Astrocyte (in vitro differentiated cells and primary cell): ENCODE data around the gene ZNF556.

Experiments
- CTCF ChIP-seq: IDR thresholded peaks from 2 replicates; pipeline ENCODE4 v1.5.1; 2011; ENCODE audit warnings: low read depth, mild to moderate bottlenecking, inconsistent platforms, low read length, moderate library complexity; ENCODE audit not compliant: insufficient read depth
- EZH2 ChIP-seq: IDR thresholded peaks from 2 replicates; pipeline ENCODE4 v1.6.1; 2012; ENCODE audit warnings: mild to moderate bottlenecking, low read length, inconsistent platforms; ENCODE audit not compliant: insufficient read depth

DNA sequence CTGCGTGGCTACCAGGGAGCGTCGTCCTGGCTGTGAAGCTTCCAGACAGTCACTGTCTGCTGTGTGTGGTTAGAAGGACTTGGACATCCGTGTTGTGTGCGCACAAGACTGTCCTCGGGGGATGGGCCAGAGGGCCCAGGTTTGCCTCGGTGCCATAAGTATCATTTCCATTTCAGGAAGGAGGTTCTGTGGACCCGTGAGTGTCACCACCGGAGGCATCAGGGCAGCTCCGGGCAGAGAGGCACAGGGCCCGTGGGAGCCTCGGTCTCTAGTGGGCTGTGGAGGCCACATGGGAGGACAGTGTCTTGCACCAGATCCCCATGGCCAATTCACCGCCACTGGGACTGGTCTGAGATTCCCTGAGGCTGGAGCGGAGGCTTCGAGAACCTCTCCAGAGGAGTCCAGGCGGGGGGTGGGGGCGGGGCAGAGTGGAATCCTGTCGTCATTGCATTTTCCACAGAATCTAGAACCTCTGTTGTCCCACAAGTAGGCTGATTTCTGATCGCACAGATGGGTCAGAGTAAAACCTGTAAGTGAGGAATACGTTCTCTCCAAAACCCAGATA, 39.6 kb downstream of the ZNF556 start:
- TF ChIP-seq CTCF (no peak), EZH2 (no peak)
